Panc1 (cell line): ENCODE results near the gene NFATC3. TPM values are rescaled to one million over a fixed set of nuclear protein-coding genes. Genes with fewer than 3 reads are reported as not detected.

Source experiments
- ATAC-seq: fragments of 200-7000 bp; cut with Tn5 transposase; 2 replicates; pipeline ENCODE4 v1.9.1; 2020; ENCODE audit warnings: mild to moderate bottlenecking, moderate library complexity
- BruUV-seq: library from RNA; stranded (reverse); fragments of 400-500 nt; replicated peaks from 2 replicates; lab custom pipeline; 2021; lab: Mats Ljungman, UMichigan
- CTCF ChIA-PET: fragments of 300-600 bp; sonication (Branson Sonifier 250); formaldehyde crosslinking; loops from one replicate; lab custom pipeline; 2022; ENCODE audit warnings: antibody characterized with exemption; lab: Charles Lee
- POLR2A ChIA-PET: fragments of 300-600 bp; sonication (Branson Sonifier 250); formaldehyde crosslinking; loops from one replicate; lab custom pipeline; 2022; ENCODE audit warnings: antibody characterized with exemption; lab: Charles Lee
- DNase-seq: peaks from one replicate; pipeline ENCODE4 v3.0.0-alpha.2; 2010; ENCODE audit warnings: low read depth, low spot score
- H3K27ac ChIP-seq: 2 replicates; pipeline ENCODE4 v1.5.1; 2011; ENCODE audit warnings: mild to moderate bottlenecking, low read length, inconsistent platforms
- H3K27me3 ChIP-seq: fragments of 200-500 bp; sonication (Bioruptor generic); 2 replicates; pipeline ENCODE4 v1.6.0; 2014; ENCODE audit warnings: low read length, inconsistent platforms; ENCODE audit not compliant: control insufficient read depth, insufficient read depth
- H3K36me3 ChIP-seq: fragments of 200-500 bp; sonication (Bioruptor generic); 2 replicates; pipeline ENCODE4 v1.5.1; 2014; ENCODE audit warnings: inconsistent platforms, mild to moderate bottlenecking, low read length, moderate library complexity; ENCODE audit not compliant: control insufficient read depth, insufficient read depth
- H3K4me1 ChIP-seq: 2 replicates; pipeline ENCODE4 v1.5.1; 2011; ENCODE audit warnings: inconsistent platforms, mild to moderate bottlenecking, low read length, moderate library complexity; ENCODE audit not compliant: control insufficient read depth, insufficient read depth
- H3K4me3 ChIP-seq, 2 experiments: 2 replicates each; pipeline ENCODE4 v1.5.1; 2011 to 2012; ENCODE audit warnings: low read depth in 2 of 2, low read length in 2 of 2, mild to moderate bottlenecking in 2 of 2, inconsistent platforms in 1 of 2, moderate library complexity in 1 of 2
- H3K9me3 ChIP-seq: fragments of 200-500 bp; sonication (Bioruptor generic); 2 replicates; pipeline ENCODE4 v1.5.1; 2014; ENCODE audit warnings: low read depth, mild to moderate bottlenecking, inconsistent platforms, low read length, moderate library complexity; ENCODE audit not compliant: control insufficient read depth, insufficient read depth
- POLR2AphosphoS5 ChIP-seq: IDR thresholded peaks from 2 replicates; pipeline ENCODE4 v1.6.1; 2012; ENCODE audit warnings: mild to moderate bottlenecking, low read depth, low read length, moderate library complexity
- REST ChIP-seq, 2 experiments: IDR thresholded peaks; 2 replicates each; pipeline ENCODE4 v1.6.1; 2011 to 2012; ENCODE audit warnings: low read depth in 2 of 2, control low read depth in 1 of 2, low read length in 1 of 2, mild to moderate bottlenecking in 1 of 2, moderate library complexity in 1 of 2; ENCODE audit not compliant: insufficient read depth in 1 of 2
- SIN3A ChIP-seq: IDR thresholded peaks from 2 replicates; pipeline ENCODE4 v1.6.1; 2012; ENCODE audit warnings: low read depth, mild to moderate bottlenecking, low read length, moderate library complexity, borderline replicate concordance; ENCODE audit not compliant: insufficient read depth
- TCF7L2 ChIP-seq: IDR thresholded peaks from 2 replicates; pipeline ENCODE4 v1.6.1; 2011; ENCODE audit warnings: mild to moderate bottlenecking, low read depth, low read length, inconsistent platforms
- in situ Hi-C: cut with HindIII; loops from 2 replicates; pipeline ENCODE4 v1.10.0; 2016; ENCODE audit warnings: low sequenced_read_pairs, low pct_unique_long_range_greater_than_20kb
- intact Hi-C: fragments of 100-400 bp; cut with micrococcal nuclease; formaldehyde crosslinking; loops from one replicate; pipeline ENCODE4 v1.10.0; 2022; ENCODE audit not compliant: unreplicated experiment
- total RNA-seq: library from RNA; stranded (reverse); gene quantifications from one replicate; pipeline ENCODE4 v1.2.1, GENCODE V29; 2021; ENCODE audit not compliant: unreplicated experiment
- TF ChIP-seq, protein P1 (sequence below): fragments of 450-650 bp; IDR thresholded peaks from 2 replicates; pipeline ENCODE4 v1.5.1; 2017; ENCODE audit warnings: mild to moderate bottlenecking

NFATC3 gene
- total RNA-seq, 1 experiment from 2014 or later, result 24.8 TPM

DNA sequence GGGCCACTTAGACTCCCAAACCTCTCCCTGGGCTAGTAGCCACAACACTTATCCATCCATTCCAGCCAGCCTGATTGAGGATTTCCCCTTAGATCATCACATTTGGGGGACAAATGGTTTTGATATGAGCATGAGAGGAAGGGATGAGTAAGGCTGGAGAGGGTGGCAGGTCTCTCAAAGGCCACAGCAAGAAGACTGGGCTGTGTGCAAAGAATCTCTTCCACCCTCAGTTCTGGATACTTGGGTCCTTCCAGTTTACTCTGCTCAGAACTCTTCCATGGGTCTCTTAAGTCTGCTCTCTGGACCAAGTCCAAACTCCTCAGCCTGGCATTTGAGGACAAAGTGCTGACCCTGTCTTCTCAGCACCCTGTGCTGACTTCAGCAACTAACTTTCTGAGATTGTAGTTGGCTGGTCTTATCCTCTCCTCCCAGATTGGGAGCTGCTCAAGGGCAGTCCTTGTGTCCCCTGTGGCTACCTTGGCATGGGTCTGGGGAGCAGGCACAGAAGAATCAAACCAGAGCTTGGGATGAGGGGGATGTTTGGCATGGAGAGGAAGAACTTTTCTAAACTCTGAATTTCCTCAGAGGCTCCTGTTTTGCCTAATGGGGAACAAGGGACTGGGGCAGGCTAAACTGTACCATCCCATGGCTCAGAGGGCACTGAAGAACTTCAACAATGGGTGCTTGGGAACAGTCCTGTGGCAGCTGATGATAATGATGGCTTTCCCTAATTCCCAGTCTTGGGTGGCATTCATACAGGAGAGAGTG is 3.1 kb upstream of the NFATC3 start:
- DNase-seq, result no peak
- CTCF ChIA-PET, result no interaction called here
- H3K4me3 ChIP-seq, result no peak overlapping the region
- in situ Hi-C loops, result no loop called here
- intact Hi-C loops, result no loop called here
- H3K36me3 ChIP-seq, result no peaks in the 10 kb centered on the region; the same call in 1 of the 2 replicates
- no TSS peak for BruUV-seq
- TF ChIP-seq POLR2AphosphoS5 (no peak), REST (IDR thresholded peaks at IDR 0.05; ENCODE audit: insufficient read depth in 1 of 2, low read depth in 2 of 2, low read length in 1 of 2) (no peak), SIN3A (no peak), TCF7L2 (no peak)
- TF ChIP-seq, protein P1, sequence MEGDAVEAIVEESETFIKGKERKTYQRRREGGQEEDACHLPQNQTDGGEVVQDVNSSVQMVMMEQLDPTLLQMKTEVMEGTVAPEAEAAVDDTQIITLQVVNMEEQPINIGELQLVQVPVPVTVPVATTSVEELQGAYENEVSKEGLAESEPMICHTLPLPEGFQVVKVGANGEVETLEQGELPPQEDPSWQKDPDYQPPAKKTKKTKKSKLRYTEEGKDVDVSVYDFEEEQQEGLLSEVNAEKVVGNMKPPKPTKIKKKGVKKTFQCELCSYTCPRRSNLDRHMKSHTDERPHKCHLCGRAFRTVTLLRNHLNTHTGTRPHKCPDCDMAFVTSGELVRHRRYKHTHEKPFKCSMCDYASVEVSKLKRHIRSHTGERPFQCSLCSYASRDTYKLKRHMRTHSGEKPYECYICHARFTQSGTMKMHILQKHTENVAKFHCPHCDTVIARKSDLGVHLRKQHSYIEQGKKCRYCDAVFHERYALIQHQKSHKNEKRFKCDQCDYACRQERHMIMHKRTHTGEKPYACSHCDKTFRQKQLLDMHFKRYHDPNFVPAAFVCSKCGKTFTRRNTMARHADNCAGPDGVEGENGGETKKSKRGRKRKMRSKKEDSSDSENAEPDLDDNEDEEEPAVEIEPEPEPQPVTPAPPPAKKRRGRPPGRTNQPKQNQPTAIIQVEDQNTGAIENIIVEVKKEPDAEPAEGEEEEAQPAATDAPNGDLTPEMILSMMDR, result no peak
- H3K27ac ChIP-seq, result no peak overlapping the region
- H3K4me1 ChIP-seq, result no peaks in the 10 kb centered on the region; the same call in 1 of the 2 replicates
- POLR2A ChIA-PET, result interaction anchor here (0.6 kb wide), 1 partner anchor 38 kb away, joined by 10 read pairs; no protein-coding TSS in a partner anchor
- no peaks in the 10 kb centered on the region for H3K9me3 ChIP-seq
- no peak for ATAC-seq
- no peaks in the 10 kb centered on the region for H3K27me3 ChIP-seq

DNA sequence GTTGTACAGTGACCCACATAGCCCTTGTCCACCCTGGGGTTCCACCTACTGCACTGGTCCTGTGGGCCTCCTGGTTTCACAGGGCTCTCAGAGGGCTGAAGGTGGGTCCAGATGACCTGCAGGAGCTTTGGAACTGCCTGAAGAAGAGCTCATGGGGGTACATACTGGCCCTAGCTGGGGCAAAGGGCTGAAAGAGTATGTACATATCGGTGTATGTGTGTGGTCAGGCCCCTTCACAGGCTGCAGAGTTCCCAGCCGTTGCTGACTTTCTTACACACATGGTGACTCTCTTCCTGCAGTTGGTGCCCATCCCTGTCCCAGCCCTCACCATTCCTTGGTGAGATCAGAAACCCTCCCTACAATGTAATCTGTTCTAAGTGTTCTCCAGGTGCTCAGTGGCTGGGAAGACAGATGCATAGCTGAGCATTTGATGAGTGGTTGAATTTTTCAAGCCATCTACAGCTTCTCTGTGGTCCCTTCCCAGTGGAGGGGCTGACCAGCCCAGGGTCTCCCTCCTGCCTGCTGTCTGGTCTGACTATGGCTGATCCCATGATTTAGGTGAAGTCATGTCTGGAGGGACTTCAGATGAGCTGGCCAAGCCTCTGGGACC is 2.4 kb upstream of the NFATC3 start:
- Histone ChIP-seq H3K9me3 (no peaks in the 10 kb centered on the region), H3K4me3 (no peak overlapping the region), H3K27ac (no peak overlapping the region), H3K36me3 (no peaks in the 10 kb centered on the region; the same call in 1 of the 2 replicates), H3K27me3 (no peaks in the 10 kb centered on the region), H3K4me1 (peaks cover 4% of the 10 kb centered on the region)
- in situ Hi-C loops, result no loop called here
- no peak for ATAC-seq
- POLR2A ChIA-PET, result interaction anchor here (0.6 kb wide), 1 partner anchor 37 kb away, joined by 10 read pairs; no protein-coding TSS in a partner anchor
- TF ChIP-seq TCF7L2 (no peak), SIN3A (no peak), POLR2AphosphoS5 (no peak), REST (IDR thresholded peaks at IDR 0.05; ENCODE audit: insufficient read depth in 1 of 2, low read depth in 2 of 2, low read length in 1 of 2) (no peak)
- TF ChIP-seq, protein P1, result no peak
- CTCF ChIA-PET, result no interaction called here
- intact Hi-C loops, result no loop called here
- DNase-seq, result no peak
- BruUV-seq, result no TSS peak
